GM19438 (cell line): Measurements from ENCODE around the gene NAPA.
"Not testable (repeated sequence)": the region's sequence is repeated elsewhere in the genome, so short reads cannot be mapped to it uniquely, and the experiment has no call there.

Experiments used
- ATAC-seq: cut with Tn5 transposase; IDR thresholded peaks from one replicate; pipeline ENCODE4 v1.9.1; 2021; ENCODE audit warnings: low read depth; ENCODE audit not compliant: unreplicated experiment

NAPA gene

GRCh38 chr19:47487551-47488515 lies 27.0 kb downstream of the NAPA start:
- no peak for ATAC-seq

- ATAC-seq = no peak
Observed at GRCh38 chr19:47486900-47487299, 28.0 kb downstream of the NAPA start.

GRCh38 chr19:47486220-47486619 lies 28.6 kb downstream of the NAPA start:
- not testable (repeated sequence) for ATAC-seq

GRCh38 chr19:47485210-47485609 lies 29.7 kb downstream of the NAPA start:
- no peak for ATAC-seq

GRCh38 chr19:47483800-47484690 lies 30.8 kb downstream of the NAPA start, which contains the start of gene KPTN:
Gene KPTN (minus strand): TSS chr19:47484219. CDS start chr19:47484160, 59 bp downstream.
- peak; percentile 53 for ATAC-seq

GRCh38 chr19:47483200-47483599 lies 31.7 kb downstream of the NAPA start:
- ATAC-seq = no peak

GRCh38 chr19:47481460-47482052 lies 33.3 kb downstream of the NAPA start:
- ATAC-seq = no peak

GRCh38 chr19:47480658-47481057 lies 34.2 kb downstream of the NAPA start:
- ATAC-seq = no peak

- no peak for ATAC-seq
Observed at GRCh38 chr19:47479701-47480503, 35.0 kb downstream of the NAPA start.

- no peak for ATAC-seq
Observed at GRCh38 chr19:47476438-47476972, 38.4 kb downstream of the NAPA start.

GRCh38 chr19:47475465-47475864 lies 39.4 kb downstream of the NAPA start:
- no peak for ATAC-seq

GRCh38 chr19:47473336-47473735 lies 41.5 kb downstream of the NAPA start:
- ATAC-seq = no peak

- no peak for ATAC-seq
Observed at GRCh38 chr19:47471733-47472457, 43.0 kb downstream of the NAPA start, which contains the start of gene SLC8A2. Gene SLC8A2 (minus strand): TSS chr19:47471893. CDS start chr19:47466403, 5,490 bp downstream.

GRCh38 chr19:47471381-47471732 lies 43.5 kb downstream of the NAPA start:
- ATAC-seq = no peak

- ATAC-seq = no peak
Observed at GRCh38 chr19:47470447-47471195, 44.2 kb downstream of the NAPA start.

GRCh38 chr19:47469719-47470118 lies 45.1 kb downstream of the NAPA start:
- ATAC-seq = no peak

GRCh38 chr19:47469363-47469700 lies 45.5 kb downstream of the NAPA start:
- no peak for ATAC-seq

- ATAC-seq = no peak
Observed at GRCh38 chr19:47467914-47468313, 46.9 kb downstream of the NAPA start.
